A172 (cell line): ENCODE results near the gene FARS2. TPM values are rescaled to one million over a fixed set of nuclear protein-coding genes. Genes with fewer than 3 reads are reported as not detected.

Experiments used
- DNase-seq: peaks from one replicate; pipeline ENCODE4 v3.0.0-alpha.2; 2015; ENCODE audit warnings: low spot score
- total RNA-seq: library from RNA; depleted of rRNA; stranded (reverse); fragments of >200 nt; shearing (Covaris generic); gene quantifications from 2 replicates; pipeline ENCODE4 v1.2.3, GENCODE V29; 2014

FARS2 gene
- total RNA-seq, 1 experiment from 2014 or later: 12.5 TPM

GRCh38 chr6:5287205-5287965 lies 26.1 kb downstream of the FARS2 start:
- DNase-seq: peak; percentile 83

GRCh38 chr6:5287966-5288297 lies 26.6 kb downstream of the FARS2 start:
- DNase-seq: no peak

GRCh38 chr6:5290097-5290496 lies 28.8 kb downstream of the FARS2 start:
- DNase-seq: no peak

- DNase-seq: no peak
These were observed 29.2 kb downstream of the FARS2 start for GRCh38 chr6:5290500-5290899.

- DNase-seq: no peak
These were observed 30.8 kb downstream of the FARS2 start for GRCh38 chr6:5292154-5292553.

GRCh38 chr6:5293692-5294091 lies 32.4 kb downstream of the FARS2 start:
- DNase-seq: no peak

GRCh38 chr6:5294392-5295211 lies 33.3 kb downstream of the FARS2 start:
- no peak for DNase-seq

GRCh38 chr6:5295623-5296022 lies 34.3 kb downstream of the FARS2 start:
- no peak for DNase-seq

GRCh38 chr6:5300206-5300764 lies 39.0 kb downstream of the FARS2 start:
- DNase-seq: no peak

- DNase-seq: no peak
These were observed 41.1 kb downstream of the FARS2 start for GRCh38 chr6:5302220-5302946.

GRCh38 chr6:5302995-5303622 lies 41.8 kb downstream of the FARS2 start:
- DNase-seq: no peak

- no peak for DNase-seq
These were observed 42.4 kb downstream of the FARS2 start for GRCh38 chr6:5303682-5304081.

- DNase-seq: no peak
These were observed 44.8 kb downstream of the FARS2 start for GRCh38 chr6:5305968-5306626.

- no peak for DNase-seq
These were observed 45.7 kb downstream of the FARS2 start for GRCh38 chr6:5307058-5307457.

GRCh38 chr6:5308066-5308465 lies 46.8 kb downstream of the FARS2 start:
- DNase-seq: no peak

- no peak for DNase-seq
These were observed 53.0 kb downstream of the FARS2 start for GRCh38 chr6:5314191-5314865.

- no peak for DNase-seq
These were observed 54.6 kb downstream of the FARS2 start for GRCh38 chr6:5315881-5316280.

- no peak for DNase-seq
These were observed 55.6 kb downstream of the FARS2 start for GRCh38 chr6:5316951-5317350.

GRCh38 chr6:5318617-5319272 lies 57.4 kb downstream of the FARS2 start:
- no peak for DNase-seq

- no peak for DNase-seq
These were observed 62.7 kb downstream of the FARS2 start for GRCh38 chr6:5323979-5324378.
